AG04450 (cell line): ENCODE results near the gene KLHDC8A. TPM values are rescaled to one million over a fixed set of nuclear protein-coding genes. Genes with fewer than 3 reads are reported as not detected.
A peak's percentile ranks its signal among the peaks of the same experiment; 100 is the strongest.

Experiments
- CTCF ChIA-PET: fragments of 300-600, 350-600 bp; formaldehyde crosslinking; extraction: SDS; loops from one replicate; lab custom pipeline; 2022; ENCODE audit warnings: antibody characterized with exemption, inconsistent platforms; lab: Charles Lee
- POLR2A ChIA-PET: fragments of 350-600 bp; formaldehyde crosslinking; extraction: SDS; loops from one replicate; lab custom pipeline; 2021; ENCODE audit warnings: antibody characterized with exemption, inconsistent platforms; lab: Yijun Ruan, JAX
- DNase-seq: peaks from one replicate; pipeline ENCODE4 v3.0.0-alpha.2; 2011; ENCODE audit warnings: low read depth, low spot score
- H3K27ac ChIP-seq: one replicate; pipeline ENCODE4 v1.5.1; 2012; ENCODE audit warnings: low read depth, low read length, control low read depth
- H3K27me3 ChIP-seq: one replicate; pipeline ENCODE4 v1.6.0; 2012; ENCODE audit warnings: low read length; ENCODE audit not compliant: control insufficient read depth, insufficient read depth
- H3K4me3 ChIP-seq: 2 replicates; pipeline ENCODE4 v1.5.1; 2011; ENCODE audit warnings: mild to moderate bottlenecking, low read depth, low read length, control low read depth
- H3K9me3 ChIP-seq: 2 replicates; pipeline ENCODE4 v1.5.1; 2012; ENCODE audit warnings: low read length; ENCODE audit not compliant: control insufficient read depth, insufficient read depth
- CTCF ChIP-seq: IDR thresholded peaks from 2 replicates; pipeline ENCODE4 v1.5.1; 2011; ENCODE audit warnings: low read depth, low read length, control low read depth, inconsistent platforms
- polyA plus RNA-seq: library from polyadenylated mRNA; depleted of rRNA; stranded (reverse); fragments of >200 nt; gene quantifications from 2 replicates; pipeline ENCODE4 v1.2.3, GENCODE V29; 2011

KLHDC8A gene
- polyA plus RNA-seq, 1 experiment, result 0.06 TPM

GRCh38 chr1:205376739-205377138, 20.0 kb upstream of the KLHDC8A start:
- DNase-seq, result no peak
- CTCF ChIA-PET, result interaction anchor here (0.9 to 3.9 kb wide), 3 partner anchors 22 to 109 kb away, joined by 3 to 28 read pairs (median 4); no protein-coding TSS in a partner anchor

GRCh38 chr1:205375835-205376545, 19.3 kb upstream of the KLHDC8A start:
- no peak overlapping the region for H3K27ac ChIP-seq
- H3K4me3 ChIP-seq, result no peak overlapping the region
- DNase-seq, result no peak
- H3K27me3 ChIP-seq, result peaks cover 5% of the 10 kb centered on the region
- 0 out of 2 replicates have a peak, but pooled peaks have one; percentile 12 for TF ChIP-seq CTCF
- no peaks in the 10 kb centered on the region; the same call in 1 of the 2 replicates for H3K9me3 ChIP-seq
- CTCF ChIA-PET, result interaction anchor here (0.6 to 3.9 kb wide), 6 partner anchors 21 to 149 kb away, joined by 3 to 28 read pairs (median 4); no protein-coding TSS in a partner anchor
- POLR2A ChIA-PET, result no interaction called here

More at GRCh38 chr1:205376739-205377138, 20.0 kb upstream of the KLHDC8A start:
- peaks cover 5% of the 10 kb centered on the region for H3K27me3 ChIP-seq
- H3K9me3 ChIP-seq, result no peaks in the 10 kb centered on the region; the same call in 1 of the 2 replicates
- no peak overlapping the region for H3K4me3 ChIP-seq
- no peak overlapping the region for H3K27ac ChIP-seq
- no peak for TF ChIP-seq CTCF
- POLR2A ChIA-PET, result no interaction called here

GRCh38 chr1:205374210-205375078, 17.7 kb upstream of the KLHDC8A start:
- peak overlapping the region; percentile 65 for H3K27ac ChIP-seq
- no peak for TF ChIP-seq CTCF
- POLR2A ChIA-PET, result interaction anchor here (0.6 kb wide), 2 partner anchors 12 to 61 kb away, joined by 3 read pairs; no protein-coding TSS in a partner anchor
- peak overlapping the region; percentile 11 for H3K4me3 ChIP-seq
- peaks cover 5% of the 10 kb centered on the region for H3K27me3 ChIP-seq
- CTCF ChIA-PET, result interaction anchor here (0.6 to 3.9 kb wide), 5 partner anchors 20 to 161 kb away, joined by 4 to 28 read pairs (median 5); no protein-coding TSS in a partner anchor
- DNase-seq, result no peak
- H3K9me3 ChIP-seq, result no peaks in the 10 kb centered on the region; the same call in 1 of the 2 replicates

DNA sequence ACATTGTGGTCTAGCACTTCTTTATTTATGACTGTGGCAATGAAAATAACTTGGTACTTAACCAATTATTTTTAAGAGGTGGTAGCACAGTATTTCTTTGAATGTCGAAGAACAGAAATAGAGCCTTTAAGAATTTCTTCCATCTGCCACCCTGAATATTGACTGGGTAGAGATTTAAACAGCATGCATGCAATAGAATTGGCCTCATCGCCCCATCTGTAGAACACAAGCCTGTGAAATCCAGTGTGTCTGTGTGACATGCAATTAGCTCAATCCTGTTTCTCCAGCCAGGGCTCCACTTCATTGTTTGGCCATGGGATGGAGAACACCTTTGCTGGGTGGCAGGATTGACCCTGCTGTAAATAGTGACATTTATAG, 17.1 kb upstream of the KLHDC8A start:
- no peak for TF ChIP-seq CTCF
- Histone ChIP-seq H3K9me3 (no peaks in the 10 kb centered on the region; the same call in 1 of the 2 replicates), H3K27ac (no peak overlapping the region), H3K4me3 (peak overlapping the region; percentile 11; the same call in 1 of the 2 replicates), H3K27me3 (peaks cover 1% of the 10 kb centered on the region)
- DNase-seq, result no peak
- ChIA-PET CTCF (interaction anchor here (1.3 to 3.9 kb wide), 2 partner anchors 19 to 57 kb away, joined by 5 to 28 read pairs; no protein-coding TSS in a partner anchor), POLR2A (interaction anchor here (0.6 kb wide), 1 partner anchor 60 kb away, joined by 3 read pairs; no protein-coding TSS in a partner anchor)
